Stomach (tissue), 9 donors: Measurements from ENCODE around the gene SUPT3H. TPM values are rescaled to one million over a fixed set of nuclear protein-coding genes. Genes with fewer than 3 reads are reported as not detected.

ENCODE experiments used
- DNase-seq, 2 donors: peaks; one replicate each; pipeline versions ENCODE4 v3.0.0 to v3.0.0-alpha.2; 2013 to 2019
- H3K27ac ChIP-seq, 5 donors: fragments of 200-600 bp in 4 of 5; sonication (generic) in 4 of 5; one replicate each; pipeline ENCODE4 v1.5.1; 2013 to 2019; ENCODE audit warnings: mild to moderate bottlenecking in 1 of 5, moderate library complexity in 1 of 5
- H3K27me3 ChIP-seq, 3 donors: fragments of 200-600 bp; sonication (generic); one replicate each; pipeline ENCODE4 v1.5.1; 2017 to 2019; ENCODE audit warnings: mixed run types in 1 of 3
- H3K36me3 ChIP-seq, 4 donors: fragments of 200-600 bp; sonication (generic); 1 replicate in 3 of 4; 2 replicates in 1 of 4; pipeline ENCODE4 v1.5.1; 2016 to 2019
- H3K4me1 ChIP-seq, 4 donors: fragments of 200-600 bp; sonication (generic); one replicate each; pipeline ENCODE4 v1.5.1; 2016 to 2019
- H3K4me3 ChIP-seq, 4 donors: fragments of 200-600 bp; sonication (generic) in 3 of 4; one replicate each; pipeline ENCODE4 v1.5.1; 2016 to 2019; ENCODE audit warnings: mild to moderate bottlenecking in 1 of 4
- H3K9me3 ChIP-seq, 4 donors: fragments of 200-600 bp; sonication (generic); one replicate each; pipeline ENCODE4 v1.5.1; 2016 to 2019
- CTCF ChIP-seq, 7 experiments: fragments of 450-650 bp in 4 of 7; fragments of 200-600 bp in 3 of 7; sonication (generic) in 3 of 7; IDR thresholded peaks; one replicate each; pipeline ENCODE4 v1.5.1; 2016 to 2019; ENCODE audit warnings: antibody characterized with exemption in 7 of 7, control low read depth in 2 of 7, mild to moderate bottlenecking in 1 of 7
- EP300 ChIP-seq: sonication (generic); formaldehyde crosslinking; IDR thresholded peaks from one replicate; pipeline ENCODE4 v1.6.1; 2017; ENCODE audit warnings: antibody characterized with exemption
- POLR2A ChIP-seq, 4 donors: fragments of 450-650 bp; IDR thresholded peaks; one replicate each; pipeline ENCODE4 v1.6.1; 2016; ENCODE audit warnings: antibody characterized with exemption in 4 of 4, control low read depth in 2 of 4, mild to moderate bottlenecking in 1 of 4, moderate library complexity in 1 of 4
- POLR2AphosphoS5 ChIP-seq, 3 donors: sonication (generic); formaldehyde crosslinking; IDR thresholded peaks; one replicate each; pipeline ENCODE4 v1.6.1; 2016; ENCODE audit warnings: antibody characterized with exemption in 3 of 3
- WGBS, 5 donors: extraction: QIAGEN DNeasy Blood & Tissue Kit in 3 of 5; methylation state at CpG; one replicate each; pipeline versions ENCODE4 v1.1.5 to v1.1.7; 2013 to 2018; 5-methylcytosine and 5-hydroxymethylcytosine counted together
- intact Hi-C: fragments of 100-400 bp; cut with DNase I; formaldehyde crosslinking; loops from one replicate; pipeline ENCODE4 v1.15.1; 2023; ENCODE audit warnings: low total_unique reads
- polyA plus RNA-seq, 3 donors: library from polyadenylated mRNA; stranded (reverse); fragments of 200-250 nt; gene quantifications; one replicate each; pipeline ENCODE4 v1.2.3, GENCODE V29; 2013
- total RNA-seq, 5 donors: library from RNA; depleted of rRNA; stranded (reverse); fragments of >200 nt; gene quantifications; one replicate each; pipeline versions ENCODE4 v1.1.0 to v1.2.3, GENCODE V29; 2014 to 2016
- donor health status: healthy with polysubstance abuse.
- donor health status: Bipolar disorder and iron deficiency.
- donor health status: healthy.

SUPT3H gene
- total and polyA plus RNA-seq, 8 donors, result 0.29 to 16.2 (median 4.0) TPM; not detected in 1

- no peaks in the 10 kb centered on the region for H3K27me3 ChIP-seq
- no peaks in the 10 kb centered on the region for H3K4me1 ChIP-seq
- TF ChIP-seq EP300, result no peak
- TF ChIP-seq POLR2AphosphoS5 (IDR thresholded peaks at IDR 0.05), result no peak
- TF ChIP-seq POLR2A (IDR thresholded peaks at IDR 0.05), result no peak
- no peak for TF ChIP-seq CTCF (IDR thresholded peaks at IDR 0.05)
- peak overlapping the region in 1 of 5 donors; percentile 14 for H3K27ac ChIP-seq
- intact Hi-C loops, result no loop called here
- 64 to 74% (median 66%) methylated on average over 4 of the region's 4 CpGs for WGBS, 5 donors
- DNase-seq, result no peak
- H3K9me3 ChIP-seq, result no peaks in the 10 kb centered on the region
- H3K4me3 ChIP-seq, result no peak overlapping the region
- H3K36me3 ChIP-seq, result no peaks in the 10 kb centered on the region
Observed at GRCh38 chr6:44933108-44933507, 444.6 kb downstream of the SUPT3H start.

- Histone ChIP-seq H3K36me3 (no peaks in the 10 kb centered on the region), H3K9me3 (no peaks in the 10 kb centered on the region), H3K4me3 (no peak overlapping the region), H3K27me3 (no peaks in the 10 kb centered on the region), H3K27ac (peak overlapping the region in 1 of 5 donors; percentile 7), H3K4me1 (no peaks in the 10 kb centered on the region)
- TF ChIP-seq POLR2A (IDR thresholded peaks at IDR 0.05) (no peak), POLR2AphosphoS5 (IDR thresholded peaks at IDR 0.05) (no peak), CTCF (IDR thresholded peaks at IDR 0.05) (no peak), EP300 (no peak)
- DNase-seq, result peak in 1 of 2 donors; percentile 26
- 76 to 88% (median 87%) methylated on average over 7 of the region's 7 CpGs for WGBS, 5 donors
- intact Hi-C loops, result no loop called here
Observed at GRCh38 chr6:44932651-44933091, 445.1 kb downstream of the SUPT3H start.

GRCh38 chr6:44931385-44931784 lies 446.3 kb downstream of the SUPT3H start:
- intact Hi-C loops, result no loop called here
- Histone ChIP-seq H3K27me3 (no peaks in the 10 kb centered on the region), H3K27ac (no peak overlapping the region), H3K36me3 (no peaks in the 10 kb centered on the region), H3K4me3 (no peak overlapping the region), H3K4me1 (no peaks in the 10 kb centered on the region), H3K9me3 (no peaks in the 10 kb centered on the region)
- no peak for DNase-seq
- no peak for TF ChIP-seq POLR2AphosphoS5 (IDR thresholded peaks at IDR 0.05)
- no peak for TF ChIP-seq EP300
- TF ChIP-seq CTCF (IDR thresholded peaks at IDR 0.05), result no peak
- no peak for TF ChIP-seq POLR2A (IDR thresholded peaks at IDR 0.05)

- Histone ChIP-seq H3K36me3 (no peaks in the 10 kb centered on the region), H3K9me3 (no peaks in the 10 kb centered on the region), H3K4me3 (no peak overlapping the region), H3K27me3 (no peaks in the 10 kb centered on the region), H3K4me1 (peaks cover 0 to 8% (median 4%) of the 10 kb centered on the region in 4 donors), H3K27ac (no peak overlapping the region)
- peak in 1 of 2 donors; percentile 32 for DNase-seq
- TF ChIP-seq POLR2AphosphoS5 (IDR thresholded peaks at IDR 0.05) (no peak), EP300 (no peak), CTCF (IDR thresholded peaks at IDR 0.05) (no peak), POLR2A (IDR thresholded peaks at IDR 0.05) (no peak)
- 25 to 47% (median 42%) methylated on average over 2 of the region's 2 CpGs for WGBS, 5 donors
- intact Hi-C loops, result no loop called here
Observed at GRCh38 chr6:44926556-44926955, 451.2 kb downstream of the SUPT3H start.
